ENCODE measurements around the gene ICE2.

ICE2 gene

GRCh38 chr15:60526127-60526616, 47.2 kb upstream of the ICE2 start:
- Histone ChIP-seq H3K27ac (replicated peaks) (no peak overlapping the region), H3K27me3 (ENCODE audit: insufficient read depth, poor library complexity, severe bottlenecking) (no peaks in the 10 kb centered on the region), H3K4me3 (replicated peaks; ENCODE audit: insufficient read depth, low read length) (no peak overlapping the region)
- DNase-seq (ENCODE audit: low read depth in 1 of 2, low spot score in 1 of 2) = no peak
- no peak for TF ChIP-seq SPI1 (IDR thresholded peaks at IDR 0.05; ENCODE audit: borderline replicate concordance, low read depth)
- no peak for TF ChIP-seq REST (IDR thresholded peaks at IDR 0.05; ENCODE audit: insufficient replicate concordance, low read depth)
- TF ChIP-seq CTCF (IDR thresholded peaks at IDR 0.05; ENCODE audit: insufficient read depth, low read length) = no peak

GRCh38 chr15:60525341-60526039, 46.5 kb upstream of the ICE2 start:
- no peak for DNase-seq (ENCODE audit: low read depth in 1 of 2, low spot score in 1 of 2)
- H3K27ac ChIP-seq (replicated peaks) = no peak overlapping the region
- TF ChIP-seq REST (IDR thresholded peaks at IDR 0.05; ENCODE audit: insufficient replicate concordance, low read depth) (no peak), CTCF (IDR thresholded peaks at IDR 0.05; ENCODE audit: insufficient read depth, low read length) (no peak), GABPA (IDR thresholded peaks at IDR 0.05; ENCODE audit: low read depth) (no peak), SPI1 (IDR thresholded peaks at IDR 0.05; ENCODE audit: borderline replicate concordance, low read depth) (no peak), POLR2AphosphoS5 (IDR thresholded peaks at IDR 0.05; ENCODE audit: low read depth) (no peak)
- no peaks in the 10 kb centered on the region for H3K27me3 ChIP-seq (ENCODE audit: insufficient read depth, poor library complexity, severe bottlenecking)
- no peak overlapping the region for H3K4me3 ChIP-seq (replicated peaks; ENCODE audit: insufficient read depth, low read length)

GRCh38 chr15:60523056-60523455, 44.1 kb upstream of the ICE2 start:
- H3K4me3 ChIP-seq (replicated peaks; ENCODE audit: insufficient read depth, low read length) = no peak overlapping the region
- TF ChIP-seq REST (IDR thresholded peaks at IDR 0.05; ENCODE audit: insufficient replicate concordance, low read depth) = no peak
- no peak for TF ChIP-seq SPI1 (IDR thresholded peaks at IDR 0.05; ENCODE audit: borderline replicate concordance, low read depth)
- no peak for TF ChIP-seq POLR2AphosphoS5 (IDR thresholded peaks at IDR 0.05; ENCODE audit: low read depth)
- TF ChIP-seq CTCF (IDR thresholded peaks at IDR 0.05; ENCODE audit: insufficient read depth, low read length) = no peak
- TF ChIP-seq GABPA (IDR thresholded peaks at IDR 0.05; ENCODE audit: low read depth) = no peak
- no peak overlapping the region for H3K27ac ChIP-seq (replicated peaks)
- no peak for DNase-seq (ENCODE audit: low read depth in 1 of 2, low spot score in 1 of 2)
- H3K27me3 ChIP-seq (ENCODE audit: insufficient read depth, poor library complexity, severe bottlenecking) = no peaks in the 10 kb centered on the region

Data from HL-60 (cell line).